Endothelial cell (in vitro differentiated cells): ENCODE results near the gene CDCP1. TPM values are rescaled to one million over a fixed set of nuclear protein-coding genes. Genes with fewer than 3 reads are reported as not detected.

Experiments
- DNase-seq: peaks from one replicate; pipeline ENCODE4 v3.0.0; 2021; ENCODE audit warnings: low spot score
- H3K27ac Mint-ChIP-seq: one replicate; pipeline ENCODE4 v1.8.0; 2021; ENCODE audit warnings: mixed read lengths, inconsistent platforms; ENCODE audit not compliant: unreplicated experiment
- H3K27me3 Mint-ChIP-seq: one replicate; pipeline ENCODE4 v1.8.0; 2021; ENCODE audit warnings: mild to moderate bottlenecking, moderate library complexity, mixed read lengths, inconsistent platforms; ENCODE audit not compliant: unreplicated experiment
- H3K36me3 Mint-ChIP-seq: one replicate; pipeline ENCODE4 v1.8.0; 2021; ENCODE audit warnings: mild to moderate bottlenecking, low read depth, mixed read lengths, inconsistent platforms; ENCODE audit not compliant: unreplicated experiment
- H3K4me1 Mint-ChIP-seq: one replicate; pipeline ENCODE4 v1.8.0; 2021; ENCODE audit warnings: mild to moderate bottlenecking, mixed read lengths, inconsistent platforms; ENCODE audit not compliant: unreplicated experiment
- H3K4me3 Mint-ChIP-seq: one replicate; pipeline ENCODE4 v1.8.0; 2021; ENCODE audit warnings: mild to moderate bottlenecking, mixed read lengths, inconsistent platforms; ENCODE audit not compliant: unreplicated experiment
- H3K9me3 Mint-ChIP-seq: one replicate; pipeline ENCODE4 v1.8.0; 2021; ENCODE audit warnings: mixed read lengths, inconsistent platforms; ENCODE audit not compliant: unreplicated experiment
- total RNA-seq: library from RNA; stranded (reverse); fragmentation: NEBNext Ultra II Directional; extraction: Animal tissue kit (Norgen Biotek cat#: 25700); gene quantifications from one replicate; pipeline ENCODE4 v1.2.1, GENCODE V29; 2021; ENCODE audit not compliant: unreplicated experiment
- TF ChIP-seq, protein P1 (sequence below): fragments of 200-600 bp; sonication (generic); IDR thresholded peaks from one replicate; pipeline ENCODE4 v1.5.0; 2021; ENCODE audit warnings: antibody characterized with exemption; ENCODE audit not compliant: unreplicated experiment

The CDCP1 gene
- total RNA-seq, 1 donor from 2014 or later: 0.26 TPM

DNA sequence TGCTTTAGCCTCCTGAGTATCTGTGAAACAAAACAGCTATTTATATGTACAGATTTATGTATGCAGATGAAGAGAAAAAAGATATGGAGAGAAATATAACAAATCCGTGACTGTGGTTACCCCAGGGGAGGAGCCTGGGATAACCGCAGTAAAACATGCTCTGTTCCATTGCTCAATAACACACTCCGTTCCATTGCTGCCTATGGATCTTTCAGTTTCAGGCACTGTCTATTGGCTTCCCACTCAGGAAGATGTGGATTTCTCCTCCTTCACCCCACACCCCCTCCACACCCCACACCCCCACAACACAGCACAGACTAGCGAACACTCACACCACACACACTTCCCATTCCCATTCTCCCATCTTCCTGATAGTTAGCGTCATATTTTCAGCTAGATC is 47.9 kb downstream of the CDCP1 start:
- TF ChIP-seq, protein P1, sequence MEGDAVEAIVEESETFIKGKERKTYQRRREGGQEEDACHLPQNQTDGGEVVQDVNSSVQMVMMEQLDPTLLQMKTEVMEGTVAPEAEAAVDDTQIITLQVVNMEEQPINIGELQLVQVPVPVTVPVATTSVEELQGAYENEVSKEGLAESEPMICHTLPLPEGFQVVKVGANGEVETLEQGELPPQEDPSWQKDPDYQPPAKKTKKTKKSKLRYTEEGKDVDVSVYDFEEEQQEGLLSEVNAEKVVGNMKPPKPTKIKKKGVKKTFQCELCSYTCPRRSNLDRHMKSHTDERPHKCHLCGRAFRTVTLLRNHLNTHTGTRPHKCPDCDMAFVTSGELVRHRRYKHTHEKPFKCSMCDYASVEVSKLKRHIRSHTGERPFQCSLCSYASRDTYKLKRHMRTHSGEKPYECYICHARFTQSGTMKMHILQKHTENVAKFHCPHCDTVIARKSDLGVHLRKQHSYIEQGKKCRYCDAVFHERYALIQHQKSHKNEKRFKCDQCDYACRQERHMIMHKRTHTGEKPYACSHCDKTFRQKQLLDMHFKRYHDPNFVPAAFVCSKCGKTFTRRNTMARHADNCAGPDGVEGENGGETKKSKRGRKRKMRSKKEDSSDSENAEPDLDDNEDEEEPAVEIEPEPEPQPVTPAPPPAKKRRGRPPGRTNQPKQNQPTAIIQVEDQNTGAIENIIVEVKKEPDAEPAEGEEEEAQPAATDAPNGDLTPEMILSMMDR: no peak
- Mint-ChIP-seq H3K27me3 (peaks cover 5% of the 10 kb centered on the region), H3K4me3 (no peak overlapping the region), H3K4me1 (no peaks in the 10 kb centered on the region), H3K27ac (no peak overlapping the region), H3K36me3 (no peaks in the 10 kb centered on the region), H3K9me3 (no peaks in the 10 kb centered on the region)
- no peak for DNase-seq

DNA sequence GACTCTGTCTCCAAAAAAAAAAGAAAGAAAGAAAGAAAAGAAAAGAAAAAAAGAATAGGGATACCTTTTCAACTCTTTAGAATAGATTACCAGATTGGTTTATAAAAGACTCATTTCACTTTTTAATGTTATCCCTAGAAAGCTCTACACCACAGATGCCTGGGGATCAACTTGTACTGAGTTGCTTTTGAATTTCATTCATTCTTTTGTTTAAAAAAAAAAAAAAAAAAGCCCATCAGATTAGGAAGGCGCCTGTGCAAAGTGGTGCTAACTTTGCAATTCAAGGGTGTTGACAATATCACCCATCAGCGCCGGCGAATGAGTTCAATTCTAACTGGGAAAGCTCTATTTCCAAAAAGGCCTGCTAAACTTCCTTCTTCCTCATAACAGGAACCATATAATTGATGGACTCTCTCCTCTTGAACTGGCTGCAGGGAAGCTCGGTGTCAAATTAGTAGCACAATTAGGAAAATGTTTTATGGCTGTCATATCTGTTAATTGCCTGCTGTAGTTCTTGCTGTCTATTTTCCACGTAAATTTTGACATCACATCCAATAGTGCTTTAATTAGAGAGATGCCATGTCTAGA is 48.8 kb downstream of the CDCP1 start:
- H3K4me3 Mint-ChIP-seq: no peak overlapping the region
- no peaks in the 10 kb centered on the region for H3K9me3 Mint-ChIP-seq
- peaks cover 5% of the 10 kb centered on the region for H3K27me3 Mint-ChIP-seq
- TF ChIP-seq, protein P1: no peak
- no peak overlapping the region for H3K27ac Mint-ChIP-seq
- no peak for DNase-seq
- no peaks in the 10 kb centered on the region for H3K4me1 Mint-ChIP-seq
- H3K36me3 Mint-ChIP-seq: no peaks in the 10 kb centered on the region

DNA sequence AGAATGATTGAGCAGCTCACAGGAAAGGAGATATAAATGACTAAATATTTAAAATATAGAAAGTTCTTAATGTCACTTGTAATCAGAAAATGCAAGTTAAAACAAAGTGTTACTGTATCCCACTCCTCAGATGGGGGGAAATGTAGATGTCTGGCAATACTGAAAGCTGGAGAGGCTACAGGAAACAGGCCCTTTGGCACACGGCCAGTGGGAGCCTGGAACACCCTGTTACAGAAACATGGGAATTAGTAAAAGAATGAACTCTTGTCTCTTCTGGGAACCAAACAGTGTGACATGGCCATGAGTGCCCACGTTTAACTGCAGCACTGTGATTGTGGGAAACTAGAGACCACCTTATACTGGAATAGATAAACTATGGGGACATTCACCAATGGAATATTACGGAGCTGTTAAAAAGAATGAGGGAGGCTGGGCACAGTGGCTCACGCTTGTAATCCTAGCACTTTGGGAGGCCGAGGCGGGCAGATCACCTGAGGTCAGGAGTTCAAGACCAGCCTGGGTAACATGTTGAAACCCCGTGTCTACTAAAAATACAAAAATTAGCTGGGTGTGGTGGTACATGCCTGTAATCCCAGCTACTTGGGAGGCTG is 50.2 kb downstream of the CDCP1 start:
- TF ChIP-seq, protein P1: no peak
- no peak overlapping the region for H3K4me3 Mint-ChIP-seq
- no peak overlapping the region for H3K27ac Mint-ChIP-seq
- no peaks in the 10 kb centered on the region for H3K9me3 Mint-ChIP-seq
- H3K4me1 Mint-ChIP-seq: no peaks in the 10 kb centered on the region
- H3K36me3 Mint-ChIP-seq: no peaks in the 10 kb centered on the region
- peaks cover 5% of the 10 kb centered on the region for H3K27me3 Mint-ChIP-seq
- no peak for DNase-seq

DNA sequence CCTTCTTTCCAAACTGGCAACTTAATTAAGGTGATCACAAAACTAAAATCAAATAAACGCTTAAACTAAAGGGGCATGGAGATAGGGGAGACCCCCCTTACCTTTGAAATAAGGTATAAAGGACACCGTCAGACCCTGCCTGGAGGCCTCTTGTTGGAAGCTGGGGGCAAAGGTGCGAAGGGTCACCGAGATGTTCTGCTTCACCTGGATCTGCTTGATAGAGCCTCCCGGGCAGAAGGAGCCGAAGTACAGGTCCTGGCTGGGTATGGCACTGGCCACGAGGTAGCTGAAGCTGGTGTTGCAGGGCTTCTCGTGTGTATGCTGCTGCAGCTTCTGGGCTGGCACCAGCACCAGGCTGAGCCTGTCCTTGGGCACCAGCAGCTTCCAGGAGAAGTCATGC is 53.0 kb downstream of the CDCP1 start:
- DNase-seq: no peak
- no peaks in the 10 kb centered on the region for H3K4me1 Mint-ChIP-seq

More for the DNA sequence above, 53.0 kb downstream of the CDCP1 start:
- Mint-ChIP-seq H3K9me3 (no peaks in the 10 kb centered on the region), H3K4me3 (no peak overlapping the region), H3K27ac (no peak overlapping the region), H3K36me3 (no peaks in the 10 kb centered on the region), H3K27me3 (peaks cover 5% of the 10 kb centered on the region)
- TF ChIP-seq, protein P1: no peak
